ENCODE results near the gene IGF2BP2. TPM values are rescaled to one million over a fixed set of nuclear protein-coding genes. Genes with fewer than 3 reads are reported as not detected.

IGF2BP2 gene
- total and polyA plus RNA-seq, 2 of the 8 experiments (the other 6 are each of a cell fraction or from before 2014, with no cell fraction given) = 7.4 to 121 TPM

DNA sequence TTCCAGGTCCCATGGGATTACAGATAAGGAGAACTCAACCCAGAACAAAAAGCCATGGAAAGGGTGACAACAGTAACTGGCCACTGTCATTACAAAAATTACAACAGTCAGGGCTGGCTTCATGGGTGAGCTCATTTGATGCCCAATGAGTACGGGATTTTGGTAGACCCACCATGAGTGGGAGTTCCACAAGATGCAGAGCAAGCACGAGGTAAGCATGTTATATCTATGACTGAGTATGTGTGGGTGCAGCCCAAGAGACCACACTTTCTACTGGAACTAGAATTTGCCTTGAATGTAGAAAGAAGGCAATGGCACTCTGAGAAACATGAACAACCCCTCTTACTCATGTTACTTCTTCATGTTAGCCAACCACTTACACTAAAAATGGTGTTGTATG, 83.3 kb downstream of the IGF2BP2 start (continued):
- no peak for TF ChIP-seq MAFK (IDR thresholded peaks at IDR 0.05; ENCODE audit: low read depth, low read length)

All from H1 (cell line).